ENCODE results near the gene SURF2.

The SURF2 gene

DNA sequence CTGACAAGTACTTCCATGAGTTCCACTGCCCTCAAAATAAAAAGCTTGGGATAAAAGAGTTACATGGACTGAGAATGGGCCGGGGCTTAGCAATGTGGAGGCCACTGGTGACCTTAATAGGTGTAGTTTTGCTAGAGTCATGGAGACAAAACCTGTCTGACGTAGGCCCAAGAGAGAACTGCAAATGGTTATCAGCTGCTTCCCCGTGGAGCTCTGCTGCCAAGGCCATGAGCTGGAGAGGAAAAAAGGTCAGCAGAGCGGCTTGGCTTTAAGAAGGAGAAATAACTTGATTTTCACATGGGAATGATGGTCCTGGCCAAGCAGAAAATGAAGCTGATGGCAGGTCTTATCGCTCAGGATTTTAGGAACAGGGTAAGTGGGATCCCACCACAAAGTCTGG lies 16.7 kb upstream of the SURF2 start:
- no peak for ATAC-seq

DNA sequence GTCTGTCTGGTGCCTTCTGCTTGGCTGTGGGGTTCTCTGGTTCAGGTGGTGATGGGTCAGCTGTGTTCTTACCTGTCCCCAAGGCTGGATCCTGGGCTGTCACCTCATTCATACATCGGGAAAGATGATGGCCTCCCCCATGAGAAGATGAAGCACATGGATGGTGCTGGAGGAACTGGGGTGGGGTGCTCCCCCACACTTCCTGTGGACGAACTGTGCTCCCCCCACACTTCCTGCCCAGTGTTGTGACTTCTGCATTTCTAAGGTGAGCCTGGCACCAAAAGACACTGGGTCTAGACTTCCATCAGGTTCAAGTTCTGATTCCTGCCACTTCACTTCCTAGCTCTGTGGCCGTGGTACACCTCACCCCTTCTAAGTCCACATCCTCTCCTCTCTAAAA lies 16.1 kb upstream of the SURF2 start:
- ATAC-seq, result no peak

DNA sequence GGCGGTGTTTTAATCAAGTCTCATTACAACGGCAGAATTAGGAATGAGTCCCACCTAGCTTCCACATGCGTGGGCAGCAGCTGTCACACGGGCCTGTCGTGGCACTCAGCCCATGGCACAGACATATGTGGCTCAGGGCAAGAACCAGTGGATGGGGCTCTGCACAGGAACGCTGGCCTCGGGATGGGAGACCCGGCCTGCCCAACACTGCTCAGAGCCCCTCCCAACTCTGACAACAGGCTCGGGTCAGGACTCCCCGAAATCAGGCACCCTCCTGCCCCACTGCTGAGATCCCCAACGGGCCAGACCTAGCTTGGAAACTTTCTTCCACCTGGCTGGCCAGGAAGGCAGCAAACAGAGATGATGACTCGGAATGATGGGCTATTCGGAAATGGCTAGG lies 15.4 kb upstream of the SURF2 start:
- no peak for ATAC-seq

DNA sequence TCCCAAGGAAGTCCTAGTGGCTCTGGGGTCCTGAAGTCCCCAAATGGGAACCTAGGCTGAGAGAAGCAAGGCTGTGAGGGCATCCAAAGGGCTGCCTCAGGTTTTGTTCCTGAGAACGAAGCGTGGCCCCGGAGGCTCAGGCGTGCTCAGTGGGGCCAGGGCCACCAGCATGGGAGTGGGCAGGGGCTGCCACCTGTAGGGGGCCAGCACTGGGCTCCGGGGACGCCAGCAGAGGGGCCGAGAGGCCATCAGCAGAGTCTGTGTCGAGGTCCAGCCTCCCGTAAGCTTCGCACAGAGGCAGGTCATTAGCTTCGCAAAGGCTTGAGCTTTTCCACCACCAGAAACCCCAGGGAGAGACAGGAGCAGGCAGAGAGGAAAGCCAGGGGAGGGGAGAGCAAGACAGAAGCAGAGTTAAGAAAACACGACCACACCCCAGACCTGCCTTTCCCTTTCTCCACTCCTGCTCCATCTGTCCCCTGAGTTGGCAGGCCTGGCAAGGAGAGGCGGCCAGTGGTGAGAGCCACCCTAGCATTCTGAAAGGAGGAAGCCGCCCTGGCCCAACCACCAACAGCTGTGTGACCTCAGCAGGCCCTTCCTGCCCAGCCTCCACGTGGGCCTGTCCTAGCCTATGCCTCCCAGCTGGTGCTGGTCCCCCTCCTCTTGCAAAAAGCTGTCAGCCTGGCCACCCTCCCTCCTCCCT lies 14.8 kb upstream of the SURF2 start:
- ATAC-seq, result no peak

DNA sequence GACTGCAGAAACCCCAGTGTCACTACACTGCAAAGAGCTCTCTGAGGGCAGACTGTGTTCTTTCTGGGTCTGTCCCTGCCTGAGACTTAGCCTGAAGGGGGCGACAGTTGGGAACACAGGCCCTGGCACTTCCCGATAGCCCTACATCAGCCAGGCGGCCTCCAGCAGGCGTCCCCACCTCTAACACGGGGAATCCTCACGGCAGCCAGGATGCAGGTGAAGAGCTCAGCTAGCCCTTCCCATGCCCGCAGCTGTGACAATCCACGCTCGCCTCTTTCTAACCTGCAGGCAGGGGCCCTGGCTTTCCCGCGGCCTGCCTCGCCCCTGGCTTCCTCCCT lies 14.3 kb upstream of the SURF2 start:
- ATAC-seq, result no peak

DNA sequence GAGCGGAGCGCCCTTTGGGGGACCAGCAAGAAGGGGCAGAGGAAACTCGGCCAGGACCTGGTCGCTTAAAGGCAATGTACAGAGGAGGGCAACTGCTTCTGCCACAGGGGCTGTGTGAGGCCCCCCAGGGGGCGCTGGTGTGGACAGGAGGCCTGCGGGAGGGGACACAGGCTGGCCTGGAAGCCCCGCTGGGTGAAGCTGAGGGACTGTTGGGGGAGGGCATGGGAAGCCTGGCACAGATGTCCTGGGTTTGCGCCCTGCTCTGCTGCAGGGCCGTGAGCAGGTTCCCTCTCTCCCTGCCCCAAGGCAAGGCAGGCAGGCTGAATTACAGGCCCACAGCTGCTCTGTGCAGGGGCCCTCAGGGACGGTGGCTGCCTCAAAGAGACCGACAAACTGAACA lies 13.8 kb upstream of the SURF2 start:
- no peak for ATAC-seq

DNA sequence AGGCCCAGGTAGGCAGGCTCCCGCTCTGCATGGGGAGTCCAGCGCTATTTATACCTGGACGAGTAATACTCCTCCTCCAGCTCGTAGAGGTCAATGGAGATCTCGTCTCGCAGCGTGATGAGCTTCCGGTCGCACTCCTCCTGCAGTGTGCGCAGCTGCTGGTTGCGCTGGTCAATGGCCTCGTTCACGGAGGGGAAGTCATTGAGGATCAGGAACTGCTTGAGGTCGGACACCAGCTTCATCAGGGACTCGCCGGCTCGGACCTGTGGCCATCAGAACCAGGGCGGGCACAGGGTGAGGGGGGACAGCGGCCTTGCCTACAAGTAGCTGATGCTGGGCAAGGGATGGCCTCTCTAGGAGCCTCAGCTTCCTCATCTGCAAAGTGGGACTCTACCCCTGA lies 12.3 kb upstream of the SURF2 start:
- ATAC-seq, result no peak

DNA sequence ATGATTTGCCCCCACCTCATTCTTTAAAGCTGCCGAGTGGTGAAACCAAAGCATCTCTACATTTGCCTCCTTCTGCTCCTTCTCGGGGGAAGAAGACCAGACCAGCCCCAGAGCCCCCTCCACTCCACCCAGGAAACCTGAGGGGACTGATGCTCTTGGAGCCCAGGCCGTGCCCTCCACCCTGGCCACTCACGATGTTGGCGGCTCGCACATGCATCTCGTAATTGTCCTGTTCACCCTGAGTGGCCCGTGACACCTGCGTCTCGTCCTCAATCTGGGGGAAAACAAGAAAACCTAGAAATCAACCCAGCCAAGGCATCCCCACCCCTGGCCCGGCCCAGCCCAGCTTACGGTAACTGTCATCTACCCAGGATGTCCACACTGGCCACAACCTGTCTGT lies 11.4 kb upstream of the SURF2 start:
- ATAC-seq, result no peak

DNA sequence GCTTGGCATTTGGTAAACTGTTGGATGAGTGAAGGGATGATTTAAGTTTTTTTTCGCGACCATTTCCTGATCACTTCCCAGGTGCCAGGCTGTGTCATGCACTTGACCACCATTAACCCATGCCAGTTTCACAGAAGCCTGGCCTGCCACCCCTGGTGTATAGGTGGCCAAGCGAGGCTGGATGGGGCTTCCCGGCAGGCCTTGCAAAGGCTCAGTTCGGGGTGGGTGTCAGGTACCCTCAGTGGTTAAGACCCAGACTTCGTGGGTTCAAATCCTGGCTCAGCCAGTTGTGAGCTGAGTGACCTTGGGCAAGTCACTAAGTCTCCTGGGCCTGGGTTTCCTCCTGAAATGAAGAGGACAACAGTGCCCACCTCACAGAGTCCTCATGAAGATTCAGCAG lies 10.8 kb upstream of the SURF2 start:
- ATAC-seq, result no peak

DNA sequence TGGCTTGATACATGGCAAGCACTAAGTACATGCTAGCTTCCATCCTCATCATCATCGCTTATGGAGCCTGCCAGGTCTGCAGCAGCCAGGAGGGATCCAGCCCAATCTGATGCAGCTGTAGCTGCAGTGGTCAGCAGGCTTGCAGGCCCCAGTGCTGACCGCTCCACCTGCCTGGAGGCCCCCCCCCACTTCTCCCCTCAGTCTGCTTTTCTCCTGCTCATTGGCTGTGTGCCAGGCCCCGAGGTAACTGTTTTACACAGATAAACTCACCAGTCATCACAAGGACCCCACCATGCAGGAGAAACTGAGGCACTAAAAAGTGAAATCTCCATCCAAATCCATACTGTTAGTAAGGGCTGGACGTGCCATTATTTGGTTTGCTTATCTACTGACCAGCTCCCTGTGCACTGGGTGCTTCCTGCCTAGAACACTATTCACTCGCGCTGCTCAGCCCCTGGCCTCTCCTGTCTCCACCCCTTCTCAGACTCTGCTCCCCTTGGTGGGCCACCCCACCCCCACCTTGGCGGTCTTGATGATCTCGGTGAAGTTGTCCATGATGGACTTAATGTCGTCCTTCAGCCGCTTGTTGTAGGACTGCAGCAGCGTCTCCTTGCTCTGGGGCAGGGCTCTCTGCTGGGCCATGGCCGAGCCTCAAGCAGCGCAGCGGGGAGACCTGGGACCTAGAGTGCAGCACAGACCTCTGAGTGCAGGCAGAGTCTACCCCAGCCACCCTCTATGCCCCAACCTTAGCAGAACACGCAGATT lies 10.1 kb upstream of the SURF2 start:
- no peak for ATAC-seq

DNA sequence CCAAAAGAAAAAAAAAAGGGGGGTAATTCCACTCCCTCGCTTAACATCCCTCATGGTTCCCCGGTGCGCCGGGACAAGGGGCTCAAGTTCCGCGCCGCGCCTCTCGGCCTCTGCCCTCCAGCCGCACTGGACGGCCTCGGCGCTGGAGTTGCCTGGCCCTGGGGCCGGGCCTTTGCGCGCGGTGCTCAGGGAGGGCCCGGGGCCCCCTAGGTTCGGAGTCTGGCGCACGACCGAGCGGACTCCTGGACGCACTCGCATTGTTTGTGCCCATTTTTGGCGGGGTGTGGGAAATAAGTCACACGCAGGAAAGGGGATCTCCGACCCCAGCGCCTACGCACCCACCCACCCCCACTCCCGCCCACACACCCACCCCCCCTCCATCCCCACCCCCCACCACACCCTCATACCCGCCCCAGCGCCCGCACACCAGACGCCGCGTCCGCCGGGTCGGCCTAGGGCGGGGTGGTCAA lies 8.8 kb upstream of the SURF2 start:
- ATAC-seq, result peak; percentile 30 to 41

DNA sequence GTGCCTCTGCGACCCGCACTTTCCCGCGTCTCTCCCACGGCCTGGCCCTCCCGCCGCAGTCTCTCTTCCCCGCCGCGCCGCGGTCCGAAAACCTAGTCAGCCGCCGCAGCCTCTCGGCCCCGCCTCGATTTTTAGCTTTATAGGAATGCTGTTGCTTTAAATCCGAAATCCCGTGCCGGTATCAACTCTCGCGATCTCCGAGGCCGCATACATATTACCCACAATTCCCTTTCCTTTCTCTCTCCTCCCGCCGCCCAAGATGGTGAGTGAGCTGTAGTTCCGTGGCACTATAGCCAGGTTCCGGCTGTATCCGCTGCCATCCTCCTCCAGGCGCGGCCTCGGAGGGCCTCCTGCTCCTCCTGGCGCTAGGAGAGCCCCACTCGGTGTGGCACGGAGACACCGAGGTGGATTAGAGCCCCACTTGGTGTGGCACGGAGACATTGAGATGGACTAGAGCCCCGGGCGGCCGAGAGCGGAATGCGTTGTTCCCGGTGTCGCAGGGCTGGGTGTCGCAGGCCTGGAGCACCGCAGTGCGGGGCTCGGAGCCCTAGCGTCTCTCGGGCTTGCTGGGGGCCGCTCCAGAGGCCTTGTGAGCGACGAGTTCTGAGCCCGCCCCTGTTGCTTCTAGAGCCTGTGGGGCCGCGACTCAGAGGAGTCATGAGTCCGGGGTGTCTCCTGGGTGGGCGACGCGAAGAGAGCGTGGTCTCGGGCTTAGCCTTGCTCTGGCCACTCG lies 8.2 kb upstream of the SURF2 start, which contains the start of the genes MED22 and RPL7A:
MED22 (minus strand) TSS at position 147 of the 733 bp plus-strand sequence. CDS start 1,469 bp downstream, outside the sequence.
RPL7A (plus strand) TSS at position 234 of the 733 bp plus-strand sequence; CDS start at position 260, 26 bp downstream.
- peak; percentile 77 to 79 for ATAC-seq

DNA sequence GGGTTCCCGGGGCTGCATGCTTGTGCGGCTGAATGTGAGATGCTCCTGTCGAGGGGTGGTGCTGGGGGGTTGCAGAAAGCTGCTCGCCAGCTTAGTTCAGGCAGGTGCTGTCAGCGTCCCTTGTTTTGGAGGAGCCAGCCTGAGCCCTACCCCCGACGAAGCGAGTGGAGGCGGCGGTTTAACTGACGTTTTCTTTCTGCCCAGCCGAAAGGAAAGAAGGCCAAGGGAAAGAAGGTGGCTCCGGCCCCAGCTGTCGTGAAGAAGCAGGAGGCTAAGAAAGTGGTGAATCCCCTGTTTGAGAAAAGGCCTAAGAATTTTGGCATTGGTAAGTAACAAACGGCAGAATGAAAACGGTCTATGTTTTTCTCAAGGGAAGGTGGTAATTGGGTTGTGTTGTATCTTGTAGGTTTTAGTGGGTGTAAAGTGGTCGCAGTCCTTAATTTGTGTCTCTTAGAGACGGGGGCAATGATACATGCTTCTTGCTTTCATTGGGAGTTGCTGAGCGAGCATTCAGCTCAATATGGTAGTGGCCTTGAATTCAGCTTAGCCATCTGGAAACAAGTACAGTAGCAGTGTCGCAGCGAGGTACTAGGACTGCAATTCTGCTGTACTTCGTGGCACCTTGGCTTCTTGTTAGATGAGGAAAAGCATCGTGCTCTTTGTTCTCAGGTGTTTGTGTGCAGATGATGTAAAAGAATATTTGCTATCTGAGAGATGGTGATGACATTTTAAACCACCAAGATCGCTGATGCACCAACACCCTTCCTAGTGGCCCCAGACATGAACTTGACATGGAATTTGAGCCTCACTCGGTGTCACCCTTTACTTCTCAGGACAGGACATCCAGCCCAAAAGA lies 7.4 kb upstream of the SURF2 start:
- ATAC-seq, result no peak

DNA sequence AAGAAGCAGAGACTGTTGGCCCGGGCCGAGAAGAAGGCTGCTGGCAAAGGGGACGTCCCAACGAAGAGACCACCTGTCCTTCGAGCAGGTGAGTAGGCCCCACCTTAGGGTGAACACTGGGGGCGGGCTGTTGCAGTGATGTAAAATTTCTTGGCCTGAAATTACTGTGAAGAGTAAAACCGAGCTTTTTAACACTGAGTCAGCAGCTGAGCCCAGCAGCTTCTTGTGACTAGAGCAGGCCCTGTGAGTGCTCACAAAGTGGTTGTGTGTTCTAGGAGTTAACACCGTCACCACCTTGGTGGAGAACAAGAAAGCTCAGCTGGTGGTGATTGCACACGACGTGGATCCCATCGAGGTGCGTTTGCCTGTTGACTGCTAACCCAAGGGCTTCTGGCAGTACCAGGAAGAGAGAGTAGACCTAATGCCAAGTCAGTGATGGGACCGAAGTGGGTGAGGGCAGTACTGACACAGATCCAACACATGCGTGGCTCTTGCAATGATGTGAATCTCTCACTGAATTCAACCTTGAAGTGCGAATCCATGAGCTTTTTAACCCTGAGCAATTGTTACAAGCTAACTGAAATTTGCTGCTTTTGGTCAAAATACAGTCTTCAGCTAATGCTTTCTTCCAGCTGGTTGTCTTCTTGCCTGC lies 6.3 kb upstream of the SURF2 start:
- peak; percentile 14 to 22 for ATAC-seq

DNA sequence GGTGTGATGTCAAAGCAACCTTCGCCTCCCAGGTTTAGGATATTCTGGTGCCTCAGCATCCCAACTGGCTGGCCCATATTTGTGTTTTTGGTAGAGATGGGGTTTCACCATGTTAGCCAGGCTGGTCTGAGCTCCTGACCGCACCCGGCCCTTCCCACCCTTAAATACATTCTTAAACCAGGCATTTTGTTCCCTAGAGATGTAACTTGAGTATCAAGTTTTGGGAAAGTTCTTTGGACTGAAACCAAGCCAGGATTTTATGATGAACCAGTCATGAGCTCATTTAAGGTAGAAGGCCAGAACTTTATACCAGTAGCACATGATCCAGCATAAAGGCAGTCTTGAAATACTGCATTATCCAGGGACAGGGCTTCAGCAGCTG lies 4.8 kb upstream of the SURF2 start:
- no peak for ATAC-seq

DNA sequence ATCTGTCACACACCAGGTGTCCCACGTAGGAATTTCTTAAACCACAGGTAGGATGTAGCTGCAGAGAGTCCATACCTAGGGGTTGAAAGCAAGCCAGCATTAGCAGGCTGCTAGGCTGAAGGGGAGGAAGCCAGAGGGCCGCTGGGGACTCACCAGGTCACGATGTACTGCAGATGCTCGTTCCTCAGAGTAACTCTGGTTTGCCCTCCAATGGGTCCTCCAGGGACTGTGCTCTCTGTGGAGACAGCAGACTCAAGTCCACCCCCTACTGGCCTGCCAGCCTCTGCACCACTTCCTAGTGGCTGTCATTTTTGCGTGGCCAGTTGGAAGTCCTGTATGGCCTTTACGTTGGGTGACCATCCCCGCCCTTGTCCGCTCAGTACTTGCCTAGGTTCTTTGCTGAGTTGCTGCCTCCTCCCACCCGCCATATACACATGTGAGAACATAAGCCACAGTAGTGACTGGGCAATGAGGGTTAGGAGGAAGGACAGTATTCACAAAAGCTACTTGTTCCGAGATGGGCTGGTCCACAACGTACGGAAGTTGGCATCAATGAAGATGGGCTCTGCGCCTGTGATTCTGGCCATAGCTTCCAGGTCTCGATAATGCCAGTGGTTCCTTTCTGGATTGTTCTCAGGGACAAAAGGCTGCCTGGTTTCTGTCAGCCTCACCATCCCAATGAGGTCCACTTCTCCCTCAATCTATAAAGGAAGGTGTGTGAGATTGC lies 4.3 kb upstream of the SURF2 start:
- no peak for ATAC-seq

DNA sequence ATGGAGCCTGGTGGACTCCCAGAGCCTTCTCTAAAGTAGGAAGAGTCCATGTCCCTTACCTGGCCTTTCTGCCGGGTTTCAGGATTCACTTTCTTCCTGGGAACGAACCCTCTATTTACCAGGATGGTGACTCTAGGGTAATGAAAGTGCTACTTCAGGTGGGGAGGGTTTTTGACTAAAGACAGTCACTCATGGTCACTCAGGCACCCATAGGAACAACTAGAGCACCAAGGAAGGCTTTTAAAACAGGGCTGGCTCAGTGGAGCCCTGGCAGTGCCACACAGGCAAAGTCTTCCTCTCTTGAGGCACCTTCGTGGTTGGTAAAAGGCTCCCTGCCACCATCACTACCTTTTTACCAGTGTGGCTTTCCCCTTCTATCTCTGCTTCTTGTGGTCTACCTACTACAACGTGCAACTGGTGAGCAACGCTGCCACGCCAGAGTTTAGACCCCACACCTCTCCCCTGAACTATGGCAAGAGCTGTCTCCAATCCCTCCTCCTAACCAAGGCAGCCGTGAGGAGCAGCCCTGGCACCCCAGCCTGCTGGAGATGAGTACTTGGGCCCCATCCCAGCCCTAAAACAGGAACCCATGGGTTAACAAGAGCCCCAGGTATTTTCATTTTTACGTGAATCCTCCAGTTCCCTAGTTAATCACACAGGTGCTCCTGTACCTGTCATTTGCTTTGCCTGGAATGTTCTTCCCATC lies 3.6 kb upstream of the SURF2 start:
- ATAC-seq, result no peak

DNA sequence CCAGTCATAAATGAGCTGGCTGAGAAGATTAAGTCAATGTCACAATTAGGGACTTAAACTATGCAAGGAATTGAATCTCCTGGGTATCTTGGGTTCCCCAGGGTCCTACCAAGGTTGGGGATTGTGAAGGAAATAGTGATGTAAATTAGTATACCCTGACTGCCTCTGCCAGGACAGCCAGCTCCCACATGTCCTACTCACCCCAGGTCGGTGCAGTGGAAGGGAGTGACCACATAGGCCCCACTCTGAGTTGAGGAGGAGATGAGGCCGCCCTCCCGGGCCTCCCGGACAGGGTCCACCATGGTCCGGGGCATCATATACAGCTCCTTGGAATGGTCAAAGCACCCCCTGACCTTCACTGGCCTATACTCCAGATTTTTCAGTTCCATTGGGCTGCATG lies 2.8 kb upstream of the SURF2 start:
- no peak for ATAC-seq

DNA sequence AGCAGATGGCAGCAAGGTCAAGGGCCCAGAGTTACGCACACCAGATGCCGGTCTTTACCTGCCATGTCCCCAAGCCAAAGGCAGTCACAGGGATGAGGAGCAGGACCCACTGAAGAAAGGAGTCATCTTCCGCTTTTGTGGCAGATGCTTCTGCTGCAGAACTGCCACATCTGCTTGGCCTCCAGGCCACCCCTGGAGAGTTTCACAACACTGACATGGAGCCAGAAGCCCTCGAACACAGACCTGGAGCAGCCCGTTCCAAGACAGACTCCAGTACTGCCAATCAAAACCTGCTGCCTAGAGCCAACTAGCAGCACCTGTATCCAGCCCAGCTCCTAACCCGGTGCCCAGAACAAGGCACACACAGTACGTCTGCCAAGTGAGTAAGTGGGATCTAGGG lies 1.6 kb upstream of the SURF2 start:
- ATAC-seq, result no peak

DNA sequence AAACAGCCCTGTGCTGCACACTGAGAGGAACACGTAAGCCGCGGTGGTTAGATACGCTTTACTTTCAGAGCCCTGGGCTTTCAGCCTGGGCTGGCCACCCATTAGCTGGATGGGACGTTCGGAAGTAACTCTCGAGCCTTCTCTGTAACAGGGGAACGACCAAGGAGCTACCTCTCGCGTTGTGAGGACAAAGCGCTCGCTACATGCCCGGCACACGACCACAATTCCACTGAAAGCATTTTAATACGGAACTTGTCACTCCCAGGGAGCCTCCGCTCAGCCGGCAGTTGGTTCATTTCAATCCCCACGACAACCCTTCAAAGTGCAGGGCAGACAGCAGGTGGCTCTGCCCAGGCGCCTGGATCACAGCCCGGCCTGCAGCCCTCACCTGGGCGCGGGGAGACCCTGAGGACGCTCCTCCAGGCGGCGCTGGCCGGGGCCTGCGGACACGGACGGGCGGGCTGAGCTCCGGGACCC lies 431 bp upstream of the SURF2 start:
- peak; percentile 18 to 26 for ATAC-seq

DNA sequence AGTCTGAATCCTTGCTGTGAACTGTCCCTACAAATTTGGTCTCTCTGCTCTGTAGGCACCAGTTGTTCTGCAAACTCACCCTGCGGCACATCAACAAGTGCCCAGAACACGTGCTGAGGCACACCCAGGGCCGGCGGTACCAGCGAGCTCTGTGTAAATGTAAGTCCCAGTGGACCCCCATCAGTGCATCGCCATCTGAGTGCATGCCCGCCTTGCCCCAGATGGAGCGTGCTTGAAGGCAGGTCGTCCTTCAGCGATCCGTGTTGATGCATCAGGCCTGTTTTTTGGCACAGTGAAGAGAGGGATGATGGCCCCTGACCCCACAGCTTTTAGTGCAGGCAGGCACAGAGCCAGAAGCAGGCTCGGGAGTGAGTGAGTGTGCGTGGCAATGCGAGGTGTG lies 1.3 kb downstream of the SURF2 start:
- ATAC-seq, result no peak

Data from activated CD4-positive, CD25-positive, alpha-beta regulatory T cell treated with anti-CD3 and anti-CD28 coated beads, Interleukin-2, amount 50 U/mL, for 24 hours (primary cell).